ENCODE results near the gene IPO4. TPM values are rescaled to one million over a fixed set of nuclear protein-coding genes. Genes with fewer than 3 reads are reported as not detected.

IPO4 gene
- total and polyA plus RNA-seq, 2 of the 8 experiments (the other 6 are each of a cell fraction or from before 2014, with no cell fraction given): 55.5 to 108 TPM

DNA sequence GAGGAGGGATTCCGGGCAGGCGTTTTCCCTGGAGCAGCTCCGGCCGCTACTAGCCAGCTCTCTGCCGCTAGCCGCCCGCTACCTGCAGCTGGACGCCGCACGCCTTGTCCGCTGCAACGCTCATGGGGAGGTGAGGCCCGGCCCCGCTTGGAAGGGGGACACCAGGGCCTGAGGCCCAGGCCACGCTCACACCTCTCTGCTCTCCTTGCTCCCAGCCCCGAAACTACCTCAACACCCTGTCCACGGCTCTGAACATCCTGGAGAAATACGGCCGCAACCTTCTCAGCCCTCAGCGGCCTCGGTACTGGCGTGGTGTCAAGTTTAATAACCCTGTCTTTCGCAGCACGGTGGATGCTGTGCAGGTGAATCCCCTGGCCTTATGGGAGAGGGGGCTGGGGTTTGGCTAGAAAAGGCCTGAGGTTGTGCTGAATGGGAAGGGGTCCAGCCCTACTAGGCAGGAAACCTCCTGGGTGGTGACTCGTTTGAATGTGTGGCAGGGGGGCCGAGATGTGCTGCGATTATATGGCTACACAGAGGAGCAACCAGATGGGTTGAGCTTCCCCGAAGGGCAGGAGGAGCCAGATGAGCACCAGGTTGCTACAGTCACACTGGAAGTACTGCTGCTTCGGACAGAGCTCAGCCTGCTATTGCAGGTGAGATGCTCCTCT, 40.7 kb downstream of the IPO4 start:
- H3K9me3 ChIP-seq (ENCODE audit: insufficient read depth in 2 of 2, low read depth in 1 of 2, low read length in 1 of 2): no peaks in the 10 kb centered on the region
- H3K23ac ChIP-seq (ENCODE audit: insufficient read length): no peak overlapping the region
- TF ChIP-seq, protein P1, sequence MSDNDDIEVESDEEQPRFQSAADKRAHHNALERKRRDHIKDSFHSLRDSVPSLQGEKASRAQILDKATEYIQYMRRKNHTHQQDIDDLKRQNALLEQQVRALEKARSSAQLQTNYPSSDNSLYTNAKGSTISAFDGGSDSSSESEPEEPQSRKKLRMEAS (IDR thresholded peaks at IDR 0.05): no peak
- 0 out of 2 replicates have a peak, but pooled peaks have one; percentile 11 for TF ChIP-seq PHF8 (conservative IDR thresholded peaks at IDR 0.05; ENCODE audit: low read depth, low read length)
- peak; percentile 9 for TF ChIP-seq ASH2L (IDR thresholded peaks at IDR 0.05; ENCODE audit: low read length)
- H2BK12ac ChIP-seq (ENCODE audit: low read depth, low read length): no peak overlapping the region
- WGBS, 2 experiments (ENCODE audit: extremely low coverage in 1 of 2, insufficient coverage in 1 of 2, insufficient read length in 1 of 2, insufficient replicate concordance in 2 of 2, low coverage in 1 of 2, low lambda C conversion rate in 2 of 2, missing lambda C conversion rate in 1 of 2): 19% methylated on average over 29 of the region's 29 CpGs; no CpG with 5 or more reads in 1 of the 2 experiments
- CTCF ChIA-PET (ENCODE audit: partially characterized antibody): interaction anchor here (0.8 to 3.7 kb wide), 9 partner anchors 9 to 90 kb away, joined by 3 to 24 read pairs (median 5); partner anchors contain the start of genes DCAF11, IRF9, NRL and PSME1
- H3K36me3 ChIP-seq (ENCODE audit: control insufficient read depth in 2 of 4, insufficient read depth in 4 of 4, low read length in 3 of 4): peaks cover 14 to 40% (median 30%) of the 10 kb centered on the region in 4 experiments
- no peak overlapping the region for H2BK15ac ChIP-seq (ENCODE audit: low read length)
- H4K8ac ChIP-seq (ENCODE audit: extremely low read depth, insufficient read depth, low read length): no peak overlapping the region; the same call in 1 of the 2 replicates
- peaks cover 10% of the 10 kb centered on the region for H3K23me2 ChIP-seq (ENCODE audit: low read depth, low read length)
- H2AFZ ChIP-seq (ENCODE audit: low read length): no peak overlapping the region
- POLR2A ChIA-PET (ENCODE audit: partially characterized antibody): interaction anchor here (0.7 to 9.6 kb wide), 15 partner anchors 8 to 151 kb away, joined by 3 to 86 read pairs (median 5); partner anchors contain the start of genes DCAF11, DHRS1, IPO4 and IRF9
- peak overlapping the region; percentile 66 to 73 (median 69); a peak in 6 of 7 replicates for H3K9ac ChIP-seq (replicated peaks in 1 of 4; ENCODE audit: extremely low read depth in 1 of 4, low read depth in 3 of 4, low read length in 3 of 4)
- H2BK120ac ChIP-seq (replicated peaks; ENCODE audit: low read depth, low read length): no peak overlapping the region
- peak overlapping the region; percentile 83 to 96 for H3K4me2 ChIP-seq (ENCODE audit: insufficient read depth in 1 of 2, low read depth in 2 of 2, low read length in 2 of 2)
- no peak overlapping the region for H3K4ac ChIP-seq (replicated peaks; ENCODE audit: insufficient read length, low read depth, low read length)
- H4K5ac ChIP-seq (ENCODE audit: insufficient read length, low read depth, low read length): no peak overlapping the region
- peak overlapping the region; percentile 44; the same call in 1 of the 2 replicates for H2BK5ac ChIP-seq (ENCODE audit: low read depth, low read length)
- peak overlapping the region; percentile 34 for H4K91ac ChIP-seq (replicated peaks; ENCODE audit: insufficient read length, low read length)
- peaks cover 0 to 19% of the 10 kb centered on the region in 2 experiments for H4K20me1 ChIP-seq (replicated peaks in 1 of 2; ENCODE audit: control insufficient read depth in 1 of 2, insufficient read depth in 2 of 2, low read length in 2 of 2)
- H3K27me3 ChIP-seq (replicated peaks in 1 of 4; ENCODE audit: control insufficient read depth in 3 of 4, extremely low read depth in 1 of 4, insufficient read depth in 3 of 4, low read length in 3 of 4): no peaks in the 10 kb centered on the region
- no peak for FAIRE-seq
- no peak overlapping the region for H2BK20ac ChIP-seq (ENCODE audit: low read length)
- H3K56ac ChIP-seq (replicated peaks; ENCODE audit: insufficient read length, low read depth, low read length): no peak overlapping the region
- H3K79me2 ChIP-seq (ENCODE audit: control insufficient read depth in 1 of 2, insufficient read depth in 2 of 2, low read length in 2 of 2): peaks cover 0 to 28% of the 10 kb centered on the region in 2 experiments; a peak in 3 of 4 replicates
- no peak overlapping the region for H2AK5ac ChIP-seq (ENCODE audit: low read depth, low read length)
- DNase-seq (ENCODE audit: low read depth in 1 of 2, low spot score in 2 of 2): no peak
- no peak overlapping the region for H3K18ac ChIP-seq (ENCODE audit: extremely low read depth, low read length)
- no peak overlapping the region for H3K14ac ChIP-seq (ENCODE audit: insufficient read length)
- H3K4me3 ChIP-seq (ENCODE audit: extremely low read depth in 1 of 4, insufficient read depth in 2 of 4, low read depth in 3 of 4, low read length in 4 of 4): peak overlapping the region; percentile 92 to 98 (median 96)
- peaks cover 11% of the 10 kb centered on the region; the same call in 1 of the 2 replicates for H3K79me1 ChIP-seq (ENCODE audit: low read depth, low read length)
- peaks cover 0 to 10% (median 7%) of the 10 kb centered on the region in 4 experiments; a peak in 5 of 7 replicates for H3K4me1 ChIP-seq (replicated peaks in 1 of 4; ENCODE audit: control insufficient read depth in 3 of 4, insufficient read depth in 4 of 4, low read length in 3 of 4)
- H3K27ac ChIP-seq (ENCODE audit: low read depth, low read length): 0 out of 2 replicates have a peak overlapping the region, but pooled peaks have one; percentile 45

All from H1 (cell line).